ENCODE results near the gene CYP26B1. TPM values are rescaled to one million over a fixed set of nuclear protein-coding genes. Genes with fewer than 3 reads are reported as not detected.

The CYP26B1 gene
- total RNA-seq, 4 donors from 2014 or later: 1.5 to 5.2 (median 2.4) TPM; not detected in 1

DNA sequence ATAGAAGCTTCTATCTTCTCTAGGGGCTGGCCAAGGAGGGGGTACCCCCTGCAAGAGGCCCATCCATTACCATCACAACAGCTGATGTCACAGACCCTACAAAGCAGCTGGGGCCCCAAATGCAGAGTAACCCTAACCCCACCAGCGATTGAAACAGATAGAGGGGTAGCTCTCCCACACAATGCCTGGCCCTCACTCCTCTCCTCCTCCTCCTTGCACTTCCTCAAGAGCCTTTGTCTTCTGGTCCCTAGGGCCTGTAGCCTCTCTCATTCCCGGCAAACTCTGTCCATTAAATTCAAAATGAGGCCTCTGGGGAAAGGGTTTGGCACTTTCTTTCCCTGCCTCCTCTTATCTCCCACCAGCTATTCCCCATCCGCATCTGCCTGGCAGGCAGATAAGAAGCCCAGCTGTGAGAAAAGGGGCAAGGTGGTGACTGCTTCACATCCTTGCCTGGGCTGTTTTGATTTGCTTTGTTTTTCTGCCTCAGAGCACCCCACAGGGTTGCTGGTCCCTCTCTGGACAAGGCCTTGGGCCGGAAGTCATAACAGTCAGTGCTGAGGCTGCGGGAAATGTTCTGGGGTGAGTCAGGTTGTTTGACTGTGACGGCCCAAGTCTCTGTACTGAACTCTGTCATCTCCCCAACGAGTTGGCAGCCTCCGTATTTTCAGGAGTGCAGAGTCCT, 26.1 kb upstream of the CYP26B1 start:
- Histone ChIP-seq H3K4me3 (no peak overlapping the region), H3K27ac (no peak overlapping the region), H3K27me3 (no peaks in the 10 kb centered on the region), H3K4me1 (no peaks in the 10 kb centered on the region), H3K9me3 (no peaks in the 10 kb centered on the region), H3K36me3 (peaks cover 0 to 7% (median 4%) of the 10 kb centered on the region in 4 donors)
- DNase-seq: no peak
- TF ChIP-seq POLR2A (IDR thresholded peaks at IDR 0.05): no peak
- no peak for TF ChIP-seq CTCF (IDR thresholded peaks at IDR 0.05)
- no peak for TF ChIP-seq EP300 (IDR thresholded peaks at IDR 0.05; ENCODE audit: low read depth)
- no peak for TF ChIP-seq POLR2AphosphoS5 (IDR thresholded peaks at IDR 0.05)
- intact Hi-C loops (cut with DNase I; ENCODE audit: low total_unique reads): no loop called here
- 50 to 83% methylated on average over 1 to 8 of the region's 8 CpGs for WGBS, 2 donors (ENCODE audit: low coverage in 1 of 2)
- in situ Hi-C loops (cut with MboI; ENCODE audit: low pct_ligation_motif_present in 1 of 4, low pct_unique_long_range_greater_than_20kb in 1 of 4, low sequenced_read_pairs in 3 of 4): loop anchor here in 2 of 4 donors (25.0 kb wide), 2 partner anchors 414 to 636 kb away; no protein-coding TSS in a partner anchor

GRCh38 chr2:72172478-72172877, 24.8 kb upstream of the CYP26B1 start:
- Histone ChIP-seq H3K27me3 (no peaks in the 10 kb centered on the region), H3K9me3 (no peaks in the 10 kb centered on the region), H3K4me1 (no peaks in the 10 kb centered on the region), H3K36me3 (no peaks in the 10 kb centered on the region), H3K27ac (no peak overlapping the region), H3K4me3 (no peak overlapping the region)
- no peak for TF ChIP-seq EP300 (IDR thresholded peaks at IDR 0.05; ENCODE audit: low read depth)
- TF ChIP-seq POLR2A (IDR thresholded peaks at IDR 0.05): no peak
- TF ChIP-seq POLR2AphosphoS5 (IDR thresholded peaks at IDR 0.05): no peak
- no peak for TF ChIP-seq CTCF (IDR thresholded peaks at IDR 0.05)
- DNase-seq: no peak
- intact Hi-C loops (cut with DNase I; ENCODE audit: low total_unique reads): no loop called here
- in situ Hi-C loops (cut with MboI; ENCODE audit: low pct_ligation_motif_present in 1 of 4, low pct_unique_long_range_greater_than_20kb in 1 of 4, low sequenced_read_pairs in 3 of 4): loop anchor here in 2 of 4 donors (25.0 kb wide), 2 partner anchors 415 to 635 kb away; no protein-coding TSS in a partner anchor
- WGBS, 2 donors (ENCODE audit: low coverage in 1 of 2): 83 to 89% methylated on average over 2 of the region's 2 CpGs

- no peak for DNase-seq
- intact Hi-C loops (cut with DNase I; ENCODE audit: low total_unique reads) (no loop called here), in situ Hi-C loops (cut with MboI; ENCODE audit: low pct_ligation_motif_present in 1 of 4, low pct_unique_long_range_greater_than_20kb in 1 of 4, low sequenced_read_pairs in 3 of 4) (loop anchor here in 2 of 4 donors (25.0 kb wide), 2 partner anchors 421 to 629 kb away; no protein-coding TSS in a partner anchor)
- Histone ChIP-seq H3K4me1 (no peaks in the 10 kb centered on the region), H3K9me3 (no peaks in the 10 kb centered on the region), H3K27ac (no peak overlapping the region), H3K36me3 (no peaks in the 10 kb centered on the region), H3K27me3 (no peaks in the 10 kb centered on the region), H3K4me3 (no peak overlapping the region)
- no peak for TF ChIP-seq EP300 (IDR thresholded peaks at IDR 0.05; ENCODE audit: low read depth)
- no peak for TF ChIP-seq POLR2A (IDR thresholded peaks at IDR 0.05)
- no peak for TF ChIP-seq POLR2AphosphoS5 (IDR thresholded peaks at IDR 0.05)
- no peak for TF ChIP-seq CTCF (IDR thresholded peaks at IDR 0.05)
- WGBS, 2 donors (ENCODE audit: low coverage in 1 of 2): 78 to 84% methylated on average over 3 of the region's 3 CpGs
These were observed 18.6 kb upstream of the CYP26B1 start for GRCh38 chr2:72166279-72166678.

- H3K4me3 ChIP-seq: no peak overlapping the region
- in situ Hi-C loops (cut with MboI; ENCODE audit: low pct_ligation_motif_present in 1 of 4, low pct_unique_long_range_greater_than_20kb in 1 of 4, low sequenced_read_pairs in 3 of 4) (loop anchor here in 2 of 4 donors (25.0 kb wide), 2 partner anchors 422 to 628 kb away; no protein-coding TSS in a partner anchor), intact Hi-C loops (cut with DNase I; ENCODE audit: low total_unique reads) (no loop called here)
- H3K36me3 ChIP-seq: no peaks in the 10 kb centered on the region
- no peaks in the 10 kb centered on the region for H3K4me1 ChIP-seq
- WGBS, 2 donors (ENCODE audit: low coverage in 1 of 2): 76 to 96% methylated on average over 3 of the region's 3 CpGs
- no peak for DNase-seq
- H3K9me3 ChIP-seq: no peaks in the 10 kb centered on the region
- no peaks in the 10 kb centered on the region for H3K27me3 ChIP-seq
- TF ChIP-seq POLR2AphosphoS5 (IDR thresholded peaks at IDR 0.05) (no peak), CTCF (IDR thresholded peaks at IDR 0.05) (no peak), POLR2A (IDR thresholded peaks at IDR 0.05) (no peak), EP300 (IDR thresholded peaks at IDR 0.05; ENCODE audit: low read depth) (no peak)
- no peak overlapping the region for H3K27ac ChIP-seq
These were observed 18.1 kb upstream of the CYP26B1 start for GRCh38 chr2:72165792-72166191.
